MM.1S (cell line): ENCODE measurements around the gene PRKG2.
"Not testable (repeated sequence)": the region's sequence is repeated elsewhere in the genome, so short reads cannot be mapped to it uniquely, and the experiment has no call there.

Experiments used
- DNase-seq: peaks from one replicate; pipeline ENCODE4 v3.0.0-alpha.2; 2015
- H2AFZ ChIP-seq: fragments of 300-600 bp; sonication (generic); 2 replicates; pipeline ENCODE4 v1.6.0; 2016; ENCODE audit warnings: antibody characterized with exemption, low read length
- H3F3A ChIP-seq: fragments of 300-600 bp; sonication (generic); 2 replicates; pipeline ENCODE4 v1.6.1; 2016; ENCODE audit warnings: mild to moderate bottlenecking, antibody characterized with exemption, low read length, moderate library complexity, mixed read lengths; ENCODE audit not compliant: insufficient read depth
- H3K27ac ChIP-seq: fragments of 300-600 bp; sonication (generic); 2 replicates; pipeline ENCODE4 v1.5.1; 2016; ENCODE audit warnings: mild to moderate bottlenecking, low read length
- H3K27me3 ChIP-seq: fragments of 300-600 bp; sonication (generic); replicated peaks from 2 replicates; pipeline ENCODE4 v1.6.0; 2016; ENCODE audit warnings: low read length; ENCODE audit not compliant: insufficient read depth
- H3K36me3 ChIP-seq: fragments of 300-600 bp; sonication (generic); replicated peaks from 2 replicates; pipeline ENCODE4 v1.6.1; 2016; ENCODE audit warnings: mild to moderate bottlenecking, low read length, mixed read lengths; ENCODE audit not compliant: insufficient read depth
- H3K4me1 ChIP-seq: fragments of 300-600 bp; sonication (generic); 2 replicates; pipeline ENCODE4 v1.6.1; 2016; ENCODE audit warnings: low read length, mixed read lengths
- H3K4me2 ChIP-seq: fragments of 300-600 bp; sonication (generic); 2 replicates; pipeline ENCODE4 v1.6.0; 2016; ENCODE audit warnings: low read depth, low read length
- H3K4me3 ChIP-seq: fragments of 300-600 bp; sonication (generic); 2 replicates; pipeline ENCODE4 v1.5.1; 2016; ENCODE audit warnings: low read length, mixed read lengths
- H3K79me2 ChIP-seq: fragments of 300-600 bp; sonication (generic); 2 replicates; pipeline ENCODE4 v1.6.1; 2016; ENCODE audit warnings: mixed run types, low read length, mixed read lengths
- H3K9ac ChIP-seq: fragments of 300-600 bp; sonication (generic); 2 replicates; pipeline ENCODE4 v1.6.1; 2016; ENCODE audit warnings: low read length, mixed read lengths
- H3K9me2 ChIP-seq: fragments of 300-600 bp; sonication (generic); replicated peaks from 2 replicates; pipeline ENCODE4 v1.6.1; 2016; ENCODE audit warnings: mild to moderate bottlenecking, low read length, mixed read lengths; ENCODE audit not compliant: insufficient read depth
- H3K9me3 ChIP-seq: fragments of 300-600 bp; sonication (generic); replicated peaks from 2 replicates; pipeline ENCODE4 v1.6.1; 2016; ENCODE audit warnings: mild to moderate bottlenecking, low read length, mixed read lengths; ENCODE audit not compliant: insufficient read depth
- H4K20me1 ChIP-seq: fragments of 300-600 bp; sonication (generic); 2 replicates; pipeline ENCODE4 v1.6.1; 2016; ENCODE audit warnings: mild to moderate bottlenecking, low read length, moderate library complexity, mixed read lengths; ENCODE audit not compliant: insufficient read depth
- CTCF ChIP-seq: fragments of 300-600 bp; sonication (generic); IDR thresholded peaks from 2 replicates; pipeline ENCODE4 v1.5.1; 2016; ENCODE audit warnings: antibody characterized with exemption, low read length, mixed read lengths
- EZH2 ChIP-seq: fragments of 300-600 bp; sonication (generic); optimal IDR thresholded peaks from 2 replicates; pipeline ENCODE3; 2017; ENCODE audit warnings: low read depth, mild to moderate bottlenecking, antibody characterized with exemption, low read length, mixed read lengths
- EZH2phosphoT487 ChIP-seq: fragments of 300-600 bp; sonication (generic); IDR thresholded peaks from 2 replicates; pipeline ENCODE4 v1.6.1; 2018; ENCODE audit warnings: antibody characterized with exemption, low read length

PRKG2 gene

GRCh38 chr4:81162752-81163458 lies 52.1 kb downstream of the PRKG2 start:
- Histone ChIP-seq H3K4me3 (no peak overlapping the region), H3K4me2 (no peak overlapping the region), H2AFZ (no peak overlapping the region), H4K20me1 (no peaks in the 10 kb centered on the region), H3K79me2 (no peaks in the 10 kb centered on the region), H3K36me3 (no peaks in the 10 kb centered on the region), H3K9ac (no peak overlapping the region), H3F3A (no peaks in the 10 kb centered on the region), H3K27me3 (no peaks in the 10 kb centered on the region), H3K9me3 (no peaks in the 10 kb centered on the region), H3K27ac (no peak overlapping the region), H3K9me2 (no peaks in the 10 kb centered on the region), H3K4me1 (no peaks in the 10 kb centered on the region)
- TF ChIP-seq CTCF = no peak
- TF ChIP-seq EZH2phosphoT487 = no peak
- TF ChIP-seq EZH2 = no peak
- no peak for DNase-seq

- H3K9ac ChIP-seq, H3K27me3 ChIP-seq, H3K9me3 ChIP-seq, DNase-seq, H3K36me3 ChIP-seq, H4K20me1 ChIP-seq, H3K4me1 ChIP-seq, H3K4me2 ChIP-seq, H3K4me3 ChIP-seq, H3K27ac ChIP-seq, H3K9me2 ChIP-seq, H3K79me2 ChIP-seq, H2AFZ ChIP-seq, H3F3A ChIP-seq: not testable (repeated sequence)
These were observed 61.2 kb downstream of the PRKG2 start for GRCh38 chr4:81153714-81154323.

- Histone ChIP-seq H3K9me3 (no peaks in the 10 kb centered on the region), H3K9me2 (no peaks in the 10 kb centered on the region), H4K20me1 (no peaks in the 10 kb centered on the region), H3K27ac (no peak overlapping the region), H2AFZ (no peak overlapping the region), H3K27me3 (no peaks in the 10 kb centered on the region), H3F3A (no peaks in the 10 kb centered on the region), H3K9ac (no peak overlapping the region), H3K4me3 (no peak overlapping the region), H3K4me2 (no peak overlapping the region), H3K36me3 (no peaks in the 10 kb centered on the region), H3K79me2 (no peaks in the 10 kb centered on the region), H3K4me1 (no peaks in the 10 kb centered on the region)
- no peak for DNase-seq
- no peak for TF ChIP-seq EZH2
- no peak for TF ChIP-seq EZH2phosphoT487
- TF ChIP-seq CTCF = no peak
These were observed 61.9 kb downstream of the PRKG2 start for GRCh38 chr4:81152839-81153713.
